GM21528 (cell line): Measurements from ENCODE around the gene ATAD3B.
"Not testable (repeated sequence)": the region's sequence is repeated elsewhere in the genome, so short reads cannot be mapped to it uniquely, and the experiment has no call there.

Experiments used
- ATAC-seq: cut with Tn5 transposase; IDR thresholded peaks from one replicate; pipeline ENCODE4 v1.9.1; 2021; ENCODE audit warnings: mild to moderate bottlenecking, moderate library complexity; ENCODE audit not compliant: unreplicated experiment, low FRiP score

Gene ATAD3B

GRCh38 chr1:1527092-1527816 is 55.7 kb downstream of the ATAD3B start:
- ATAC-seq = no peak

- ATAC-seq = no peak
These were observed 57.0 kb downstream of the ATAD3B start for GRCh38 chr1:1528301-1529267.

GRCh38 chr1:1529321-1529720 is 57.8 kb downstream of the ATAD3B start:
- no peak for ATAC-seq

- no peak for ATAC-seq
These were observed 58.4 kb downstream of the ATAD3B start for GRCh38 chr1:1529936-1530335.

- ATAC-seq = no peak
These were observed 60.4 kb downstream of the ATAD3B start for GRCh38 chr1:1531947-1532346.

GRCh38 chr1:1533176-1533893 is 61.8 kb downstream of the ATAD3B start:
- not testable (repeated sequence) for ATAC-seq

- ATAC-seq = not testable (repeated sequence)
These were observed 62.3 kb downstream of the ATAD3B start for GRCh38 chr1:1533894-1534291.

GRCh38 chr1:1534401-1535154 is 63.0 kb downstream of the ATAD3B start:
- no peak for ATAC-seq

- no peak for ATAC-seq
These were observed 63.8 kb downstream of the ATAD3B start for GRCh38 chr1:1535201-1536018.

- ATAC-seq = no peak
These were observed 64.7 kb downstream of the ATAD3B start for GRCh38 chr1:1536019-1536937.

- ATAC-seq = no peak
These were observed 65.5 kb downstream of the ATAD3B start for GRCh38 chr1:1536938-1537546.

- ATAC-seq = no peak
These were observed 66.2 kb downstream of the ATAD3B start for GRCh38 chr1:1537626-1538250.

GRCh38 chr1:1538334-1538733 is 66.8 kb downstream of the ATAD3B start:
- ATAC-seq = no peak

- ATAC-seq = no peak
These were observed 67.4 kb downstream of the ATAD3B start for GRCh38 chr1:1538989-1539309.

- no peak for ATAC-seq
These were observed 67.9 kb downstream of the ATAD3B start for GRCh38 chr1:1539310-1540089.

- ATAC-seq = no peak
These were observed 68.7 kb downstream of the ATAD3B start, which contains the start of gene TMEM240 for GRCh38 chr1:1540090-1540817. Gene TMEM240, minus strand, starts transcription at chr1:1540624. Its CDS starts 278 bp downstream, at chr1:1540346.
